SU-DHL-6 (cell line): ENCODE data around the gene BAIAP2L2.

Source experiments
- H2AFZ ChIP-seq: fragments of 200-600 bp; sonication (generic); 2 replicates; pipeline ENCODE4 v1.6.1; 2014; ENCODE audit warnings: low read depth, mild to moderate bottlenecking, moderate library complexity, mixed read lengths, antibody characterized with exemption, low read length; ENCODE audit not compliant: severe bottlenecking
- H3F3A ChIP-seq: fragments of 200-600 bp; shearing (Covaris generic); 2 replicates; pipeline ENCODE4 v1.6.0; 2016; ENCODE audit warnings: antibody characterized with exemption, mild to moderate bottlenecking; ENCODE audit not compliant: insufficient read depth
- H3K27ac ChIP-seq: fragments of 200-600 bp; sonication (generic); 2 replicates; pipeline ENCODE4 v1.5.1; 2016; ENCODE audit warnings: low read depth, mild to moderate bottlenecking, low read length, moderate library complexity, mixed read lengths
- H3K27me3 ChIP-seq: fragments of 200-600 bp; sonication (generic), shearing (Covaris generic); 2 replicates; pipeline ENCODE4 v1.6.0; 2014; ENCODE audit warnings: mild to moderate bottlenecking, low read length
- H3K36me3 ChIP-seq: fragments of 200-600 bp; sonication (generic); 2 replicates; pipeline ENCODE4 v1.6.1; 2014; ENCODE audit warnings: mild to moderate bottlenecking, low read length, mixed read lengths
- H3K4me2 ChIP-seq: fragments of 300-600, 200-600 bp; shearing (Covaris generic), sonication (generic); 2 replicates; pipeline ENCODE4 v1.6.0; 2014; ENCODE audit warnings: low read length, low read depth, mild to moderate bottlenecking; ENCODE audit not compliant: poor library complexity, severe bottlenecking
- H3K4me3 ChIP-seq: fragments of 200-600 bp; sonication (generic); 2 replicates; pipeline ENCODE4 v1.5.1; 2014; ENCODE audit warnings: antibody characterized with exemption, low read length, mild to moderate bottlenecking, mixed read lengths; ENCODE audit not compliant: insufficient read depth, poor library complexity, severe bottlenecking
- H3K79me2 ChIP-seq: fragments of 200-600 bp; sonication (generic); 2 replicates; pipeline ENCODE4 v1.6.1; 2014; ENCODE audit warnings: mild to moderate bottlenecking, low read length, moderate library complexity; ENCODE audit not compliant: insufficient read depth
- H3K9ac ChIP-seq: fragments of 200-600 bp; sonication (generic); 2 replicates; pipeline ENCODE4 v1.7.0; 2014; ENCODE audit warnings: mild to moderate bottlenecking, low read length
- H3K9me2 ChIP-seq: fragments of 200-600 bp; sonication (generic); replicated peaks from 2 replicates; pipeline ENCODE4 v1.6.1; 2014; ENCODE audit warnings: low read length; ENCODE audit not compliant: insufficient read depth
- H3K9me3 ChIP-seq: fragments of 200-600 bp; sonication (generic); 2 replicates; pipeline ENCODE4 v1.6.1; 2014; ENCODE audit warnings: low read length, mixed read lengths; ENCODE audit not compliant: insufficient read depth
- H4K20me1 ChIP-seq: fragments of 200-600 bp; sonication (generic); 2 replicates; pipeline ENCODE4 v1.6.1; 2014; ENCODE audit warnings: low read depth, mild to moderate bottlenecking, antibody characterized with exemption, low read length, moderate library complexity, mixed read lengths
- EZH2phosphoT487 ChIP-seq: fragments of 200-600 bp; sonication (generic), shearing (Covaris generic); conservative IDR thresholded peaks from 2 replicates; pipeline ENCODE4 v1.6.1; 2018; ENCODE audit warnings: mild to moderate bottlenecking, antibody characterized with exemption, low read length, moderate library complexity, mixed read lengths
- TF ChIP-seq, protein P1 (sequence below): fragments of 200-600 bp; sonication (generic); IDR thresholded peaks from one replicate; pipeline ENCODE4 v1.5.1; 2017; ENCODE audit warnings: antibody characterized with exemption, mild to moderate bottlenecking, low read length, moderate library complexity; ENCODE audit not compliant: insufficient read depth, poor library complexity, severe bottlenecking

The BAIAP2L2 gene

DNA sequence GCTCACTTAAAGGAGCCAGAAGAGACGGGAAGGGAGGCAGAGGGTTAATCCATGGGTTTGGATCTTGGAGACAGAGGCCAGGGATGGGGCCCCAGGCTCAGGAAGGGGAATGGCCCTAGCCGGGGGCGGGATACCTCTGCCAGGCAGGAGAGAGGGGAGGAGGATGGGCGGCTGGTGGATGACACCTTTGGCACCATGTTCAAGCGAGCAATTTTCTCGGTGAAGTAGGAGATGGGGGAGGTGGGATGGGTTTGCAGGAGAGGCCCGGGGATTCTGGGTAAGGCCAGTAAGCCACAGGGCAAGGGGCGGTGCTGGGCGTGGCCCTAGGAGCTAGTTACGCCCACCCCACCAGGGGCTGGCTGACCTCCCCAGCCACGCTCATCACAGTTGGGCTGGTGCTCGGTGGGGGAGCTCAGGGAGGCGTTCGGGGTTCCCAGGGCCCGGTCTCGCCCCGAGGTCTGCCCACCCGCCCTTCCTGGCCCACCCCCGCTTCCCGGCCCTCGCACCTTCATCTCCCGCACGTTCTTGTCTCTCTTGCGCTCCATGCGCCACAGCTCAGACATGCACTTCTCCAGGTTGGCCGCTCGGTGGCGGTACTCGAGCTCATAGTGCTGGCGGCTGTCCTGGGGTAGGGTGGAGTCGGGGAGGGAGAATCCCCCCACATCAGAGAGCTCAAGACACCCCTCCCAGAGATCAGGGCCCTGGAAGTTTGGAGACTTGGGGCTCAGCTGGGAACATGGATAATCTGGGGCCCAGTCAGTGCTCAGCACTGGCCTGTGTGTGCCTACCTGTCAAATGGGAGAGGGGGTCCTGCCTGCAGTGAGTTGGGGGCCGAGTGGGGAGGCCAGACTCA is 12.7 kb downstream of the BAIAP2L2 start:
- Histone ChIP-seq H3K9me2 (no peaks in the 10 kb centered on the region), H3K79me2 (no peaks in the 10 kb centered on the region), H3K27ac (no peak overlapping the region), H3K9ac (no peak overlapping the region), H3K4me2 (no peak overlapping the region), H2AFZ (no peak overlapping the region), H3K4me3 (no peak overlapping the region), H3K36me3 (no peaks in the 10 kb centered on the region), H3K9me3 (no peaks in the 10 kb centered on the region), H3K27me3 (no peaks in the 10 kb centered on the region), H3F3A (no peaks in the 10 kb centered on the region), H4K20me1 (no peaks in the 10 kb centered on the region)
- TF ChIP-seq, protein P1, sequence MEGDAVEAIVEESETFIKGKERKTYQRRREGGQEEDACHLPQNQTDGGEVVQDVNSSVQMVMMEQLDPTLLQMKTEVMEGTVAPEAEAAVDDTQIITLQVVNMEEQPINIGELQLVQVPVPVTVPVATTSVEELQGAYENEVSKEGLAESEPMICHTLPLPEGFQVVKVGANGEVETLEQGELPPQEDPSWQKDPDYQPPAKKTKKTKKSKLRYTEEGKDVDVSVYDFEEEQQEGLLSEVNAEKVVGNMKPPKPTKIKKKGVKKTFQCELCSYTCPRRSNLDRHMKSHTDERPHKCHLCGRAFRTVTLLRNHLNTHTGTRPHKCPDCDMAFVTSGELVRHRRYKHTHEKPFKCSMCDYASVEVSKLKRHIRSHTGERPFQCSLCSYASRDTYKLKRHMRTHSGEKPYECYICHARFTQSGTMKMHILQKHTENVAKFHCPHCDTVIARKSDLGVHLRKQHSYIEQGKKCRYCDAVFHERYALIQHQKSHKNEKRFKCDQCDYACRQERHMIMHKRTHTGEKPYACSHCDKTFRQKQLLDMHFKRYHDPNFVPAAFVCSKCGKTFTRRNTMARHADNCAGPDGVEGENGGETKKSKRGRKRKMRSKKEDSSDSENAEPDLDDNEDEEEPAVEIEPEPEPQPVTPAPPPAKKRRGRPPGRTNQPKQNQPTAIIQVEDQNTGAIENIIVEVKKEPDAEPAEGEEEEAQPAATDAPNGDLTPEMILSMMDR: no peak
- TF ChIP-seq EZH2phosphoT487: no peak

DNA sequence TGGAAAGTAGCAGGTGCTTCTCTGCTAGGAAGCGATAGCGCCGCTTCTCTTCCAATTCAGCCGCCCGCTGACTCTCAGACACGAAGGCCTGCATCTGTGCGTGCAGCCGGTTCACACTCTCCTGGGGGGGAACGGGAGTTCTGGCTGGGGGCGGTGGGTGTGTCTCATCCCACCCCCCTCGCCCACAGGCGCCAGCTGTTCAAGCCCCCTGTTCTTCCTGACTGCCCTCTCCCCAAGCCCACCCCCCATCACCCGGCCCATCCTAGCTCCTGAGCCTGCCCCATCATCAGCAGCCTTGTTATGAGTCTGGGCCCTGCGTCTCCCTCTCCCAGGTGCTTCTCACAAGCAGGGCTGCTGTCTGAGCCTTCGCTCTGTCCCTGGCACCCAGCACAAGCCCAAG is 13.4 kb downstream of the BAIAP2L2 start:
- no peaks in the 10 kb centered on the region for H3K27me3 ChIP-seq
- H3K79me2 ChIP-seq: no peaks in the 10 kb centered on the region
- no peaks in the 10 kb centered on the region for H3K9me2 ChIP-seq
- no peaks in the 10 kb centered on the region for H3K9me3 ChIP-seq
- no peak overlapping the region for H3K9ac ChIP-seq
- no peak overlapping the region for H3K27ac ChIP-seq
- no peaks in the 10 kb centered on the region for H3K36me3 ChIP-seq
- H4K20me1 ChIP-seq: no peaks in the 10 kb centered on the region
- no peak overlapping the region for H2AFZ ChIP-seq
- H3F3A ChIP-seq: no peaks in the 10 kb centered on the region
- H3K4me3 ChIP-seq: no peak overlapping the region
- TF ChIP-seq, protein P1: no peak
- TF ChIP-seq EZH2phosphoT487: no peak
- no peak overlapping the region for H3K4me2 ChIP-seq

DNA sequence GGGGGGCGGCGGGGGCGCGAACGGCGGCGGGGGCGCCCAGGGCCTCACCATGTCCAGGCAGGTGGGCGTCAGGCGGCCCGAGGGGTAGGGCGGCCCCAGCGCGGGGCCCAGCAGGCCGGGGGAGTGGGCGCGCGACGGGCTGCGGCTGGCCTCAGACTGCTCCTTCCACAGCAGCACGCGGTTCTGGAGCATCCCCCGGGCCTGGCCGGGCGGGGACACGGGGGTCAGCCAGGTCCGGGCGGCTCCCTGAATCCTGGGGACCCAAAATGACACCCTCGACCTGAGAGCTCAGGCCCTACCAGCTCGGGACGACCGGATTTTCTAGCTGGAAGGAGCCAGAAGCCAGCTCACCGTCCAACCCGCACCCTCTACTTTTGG is 21.0 kb downstream of the BAIAP2L2 start:
- H3K9me3 ChIP-seq: no peaks in the 10 kb centered on the region
- H3K36me3 ChIP-seq: no peaks in the 10 kb centered on the region
- no peak overlapping the region for H3K9ac ChIP-seq
- no peaks in the 10 kb centered on the region for H4K20me1 ChIP-seq
- H3K9me2 ChIP-seq: no peaks in the 10 kb centered on the region
- H3K4me2 ChIP-seq: no peak overlapping the region
- H3K79me2 ChIP-seq: no peaks in the 10 kb centered on the region
- H3K4me3 ChIP-seq: no peak overlapping the region
- no peak for TF ChIP-seq EZH2phosphoT487
- TF ChIP-seq, protein P1: no peak
- no peaks in the 10 kb centered on the region for H3F3A ChIP-seq
- no peak overlapping the region for H2AFZ ChIP-seq
- H3K27me3 ChIP-seq: no peaks in the 10 kb centered on the region
- no peak overlapping the region for H3K27ac ChIP-seq
